Mammary epithelial cell (primary cell): ENCODE results near the gene MMEL1.

Experiments
- CTCF ChIP-seq, 2 donors: IDR thresholded peaks in 1 of 2; conservative IDR thresholded peaks in 1 of 2; 2 replicates each; pipeline ENCODE4 v1.5.1; 2011 to 2012; ENCODE audit warnings: inconsistent platforms in 2 of 2, low read length in 2 of 2, mild to moderate bottlenecking in 2 of 2, control low read depth in 1 of 2, low read depth in 1 of 2; ENCODE audit not compliant: insufficient read depth in 1 of 2; ENCODE audit errors: extremely low read depth in 1 of 2
- EZH2 ChIP-seq: IDR thresholded peaks from 2 replicates; pipeline ENCODE4 v1.6.1; 2012; ENCODE audit warnings: low read length, inconsistent platforms, borderline replicate concordance

- TF ChIP-seq CTCF (conservative IDR thresholded peaks at IDR 0.05 in 1 of 2, IDR thresholded peaks at IDR 0.05 in 1 of 2; ENCODE audit: extremely low read depth in 1 of 2, insufficient read depth in 1 of 2, low read depth in 1 of 2, low read length in 2 of 2) (no peak), EZH2 (no peak)
These were observed 35.1 kb downstream of the MMEL1 start for GRCh38 chr1:2597441-2598328.
